Stimulated activated CD4-positive, alpha-beta T cell treated with anti-CD3 and anti-CD28 coated beads, Interleukin-4, amount 100 ng/mL, for 48 hours (primary cell): Measurements from ENCODE around the gene PRR30.
"Not testable (repeated sequence)": the region's sequence is repeated elsewhere in the genome, so short reads cannot be mapped to it uniquely, and the experiment has no call there.

Experiments
- DNase-seq, 2 donors: peaks; one replicate each; pipeline ENCODE4 v3.0.0-alpha.2; 2020; ENCODE audit warnings: low read depth in 2 of 2

PRR30 gene

GRCh38 chr2:27128668-27129571, 10.3 kb downstream of the PRR30 start:
- no peak for DNase-seq

GRCh38 chr2:27127883-27128667, 11.1 kb downstream of the PRR30 start:
- DNase-seq = no peak

GRCh38 chr2:27126252-27126710, 12.9 kb downstream of the PRR30 start:
- DNase-seq = no peak

GRCh38 chr2:27125104-27125503, 14.1 kb downstream of the PRR30 start:
- no peak for DNase-seq

GRCh38 chr2:27123302-27124150, 15.7 kb downstream of the PRR30 start, which contains the start of gene ABHD1:
ABHD1 (plus strand) TSS chr2:27123815; CDS start chr2:27123949, 134 bp downstream.
- DNase-seq = peak; percentile 38

- DNase-seq = no peak
These were observed 16.4 kb downstream of the PRR30 start for GRCh38 chr2:27122791-27123190.

GRCh38 chr2:27121906-27122305, 17.3 kb downstream of the PRR30 start:
- DNase-seq = no peak

GRCh38 chr2:27119330-27119670, 19.9 kb downstream of the PRR30 start:
- not testable (repeated sequence) for DNase-seq

GRCh38 chr2:27118525-27119329, 20.5 kb downstream of the PRR30 start, which contains the start of gene CGREF1:
CGREF1 (minus strand) TSS chr2:27119128; CDS start chr2:27104366, 14,762 bp downstream.
- DNase-seq = no peak

GRCh38 chr2:27117995-27118524, 21.1 kb downstream of the PRR30 start:
- no peak for DNase-seq

GRCh38 chr2:27115519-27115918, 23.7 kb downstream of the PRR30 start:
- no peak for DNase-seq

GRCh38 chr2:27111392-27112078, 27.7 kb downstream of the PRR30 start:
- DNase-seq = not testable (repeated sequence)

GRCh38 chr2:27110603-27111352, 28.4 kb downstream of the PRR30 start:
- DNase-seq = not testable (repeated sequence)

GRCh38 chr2:27109083-27109482, 30.1 kb downstream of the PRR30 start:
- DNase-seq = no peak

GRCh38 chr2:27108221-27108620, 31.0 kb downstream of the PRR30 start:
- no peak for DNase-seq

GRCh38 chr2:27105981-27106380, 33.2 kb downstream of the PRR30 start:
- no peak for DNase-seq

GRCh38 chr2:27102329-27102728, 36.9 kb downstream of the PRR30 start:
- DNase-seq = no peak

GRCh38 chr2:27100036-27100435, 39.2 kb downstream of the PRR30 start:
- DNase-seq = no peak

GRCh38 chr2:27099334-27099955, 39.8 kb downstream of the PRR30 start:
- no peak for DNase-seq
